Muscle of back (tissue), 11 donors: Measurements from ENCODE around the gene ACSL5. TPM values are rescaled to one million over a fixed set of nuclear protein-coding genes. Genes with fewer than 3 reads are reported as not detected.
"Not testable (repeated sequence)": the region's sequence is repeated elsewhere in the genome, so short reads cannot be mapped to it uniquely, and the experiment has no call there.

Experiments used
- DNase-seq, 3 donors: peaks; one replicate each; pipeline versions ENCODE4 v3.0.0 to v3.0.0-alpha.2; 2013
- polyA plus RNA-seq, 10 donors: library from polyadenylated mRNA; unstranded; fragments of 120-200 nt; gene quantifications; one replicate each; pipeline ENCODE4 v1.2.1, GENCODE V29; 2013; ENCODE audit not compliant: insufficient read length in 10 of 10

Gene ACSL5
- polyA plus RNA-seq, 10 donors = 1.4 to 3.9 (median 2.9) TPM

GRCh38 chr10:112348759-112349158 lies 25.2 kb upstream of the ACSL5 start:
- no peak for DNase-seq

DNA sequence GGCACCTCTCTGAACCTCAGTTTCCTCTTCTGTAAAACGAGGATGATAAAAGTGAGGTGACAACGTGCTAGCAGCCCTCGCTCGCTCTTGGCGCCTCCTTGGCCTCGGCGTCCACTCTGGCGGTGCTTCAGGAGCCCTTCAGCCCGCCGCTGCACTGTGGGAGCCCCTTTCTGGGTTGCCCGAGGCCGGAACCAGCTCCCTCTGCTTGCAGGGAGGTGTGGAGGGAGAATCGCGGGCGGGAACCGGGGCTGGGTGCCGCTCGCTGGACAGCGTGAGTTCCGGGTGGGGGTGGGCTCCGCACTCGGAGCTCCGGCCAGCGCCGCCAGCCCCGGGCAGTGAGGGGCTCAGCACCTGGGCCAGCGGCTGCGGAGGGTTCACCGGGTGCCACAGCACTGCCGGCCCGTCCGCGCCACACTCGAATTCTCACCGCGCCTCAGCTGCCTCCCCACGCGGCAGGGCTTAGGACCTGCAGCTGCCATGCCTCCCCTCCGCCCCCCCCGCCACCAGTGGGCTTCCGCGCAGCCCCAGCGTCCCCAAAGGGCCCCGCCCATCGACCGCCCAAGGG lies 24.3 kb upstream of the ACSL5 start:
- no peak for DNase-seq

GRCh38 chr10:112351146-112351545 lies 22.8 kb upstream of the ACSL5 start:
- no peak for DNase-seq

GRCh38 chr10:112352044-112352443 lies 21.9 kb upstream of the ACSL5 start:
- no peak for DNase-seq

GRCh38 chr10:112353046-112353445 lies 20.9 kb upstream of the ACSL5 start:
- DNase-seq = no peak

DNA sequence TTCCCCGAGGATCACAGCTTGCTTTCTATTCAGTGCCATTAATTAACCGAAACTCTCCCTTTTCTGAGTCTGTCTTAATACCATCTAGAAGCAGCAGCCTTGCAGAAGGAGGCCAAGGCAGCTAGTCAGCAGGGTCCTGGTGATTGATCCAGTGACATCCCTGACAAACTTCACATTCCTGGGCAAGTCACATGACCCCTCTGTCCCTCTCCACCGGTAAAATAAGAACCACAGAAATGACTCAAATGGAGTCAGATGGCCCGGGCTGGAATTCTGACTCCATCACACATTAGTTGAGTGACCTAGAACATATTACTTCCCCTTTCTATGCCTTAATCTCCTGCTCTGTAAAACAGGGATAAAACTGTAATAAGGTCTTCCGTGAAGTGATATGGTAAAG lies 17.2 kb upstream of the ACSL5 start:
- DNase-seq = no peak

- no peak for DNase-seq
Observed at GRCh38 chr10:112359606-112360307, 14.2 kb upstream of the ACSL5 start.

DNA sequence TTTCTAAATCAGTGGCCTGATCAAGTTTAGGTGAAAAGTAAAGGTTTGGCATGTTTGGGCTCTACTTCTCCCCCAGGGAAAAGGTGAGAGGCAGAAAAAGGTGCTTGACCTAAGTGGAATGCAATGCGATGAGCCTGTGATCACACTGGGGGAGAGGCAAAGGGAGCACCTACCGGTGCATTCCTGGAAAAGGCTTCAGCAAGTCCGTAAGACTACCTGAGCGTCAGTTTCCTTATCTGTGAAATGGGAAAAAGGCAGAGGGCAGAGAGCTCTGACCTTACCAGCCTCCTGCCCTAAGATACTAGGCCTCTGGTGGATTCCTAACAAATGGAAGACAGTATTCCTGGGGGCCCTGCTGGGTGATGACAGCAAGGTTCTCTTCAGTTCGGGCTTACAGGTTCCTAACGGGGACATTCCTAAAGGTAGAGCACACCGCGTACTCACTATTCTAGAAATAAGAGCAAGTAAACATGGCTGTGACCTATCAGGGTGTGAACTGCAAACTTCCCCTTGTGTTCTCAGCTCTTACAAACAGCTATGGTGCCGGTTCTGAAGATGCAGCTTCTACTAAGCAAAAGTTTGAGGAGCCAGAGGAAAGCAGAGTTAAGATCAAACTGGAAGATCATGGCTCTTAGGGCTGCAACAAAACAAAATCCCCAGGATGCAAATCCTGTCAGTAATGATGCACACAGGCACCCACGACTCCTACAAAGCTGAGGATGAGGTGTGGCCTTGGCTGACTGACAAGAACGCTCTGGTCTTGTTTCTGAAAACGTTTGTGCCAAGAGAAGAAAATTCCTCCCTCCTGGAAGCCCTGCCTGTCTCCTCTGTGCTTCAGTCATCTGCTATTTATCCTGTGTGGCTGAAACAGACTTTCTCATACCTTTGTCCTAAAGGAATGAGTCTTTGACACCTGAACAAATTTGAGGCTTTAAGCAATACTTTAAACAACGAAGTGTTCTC lies 13.3 kb upstream of the ACSL5 start:
- DNase-seq = peak in 1 of 3 donors; percentile 25

GRCh38 chr10:112361951-112362751 lies 11.8 kb upstream of the ACSL5 start:
- DNase-seq = peak in 2 of 3 donors; percentile 42 to 60

GRCh38 chr10:112362833-112363232 lies 11.1 kb upstream of the ACSL5 start:
- no peak for DNase-seq

DNA sequence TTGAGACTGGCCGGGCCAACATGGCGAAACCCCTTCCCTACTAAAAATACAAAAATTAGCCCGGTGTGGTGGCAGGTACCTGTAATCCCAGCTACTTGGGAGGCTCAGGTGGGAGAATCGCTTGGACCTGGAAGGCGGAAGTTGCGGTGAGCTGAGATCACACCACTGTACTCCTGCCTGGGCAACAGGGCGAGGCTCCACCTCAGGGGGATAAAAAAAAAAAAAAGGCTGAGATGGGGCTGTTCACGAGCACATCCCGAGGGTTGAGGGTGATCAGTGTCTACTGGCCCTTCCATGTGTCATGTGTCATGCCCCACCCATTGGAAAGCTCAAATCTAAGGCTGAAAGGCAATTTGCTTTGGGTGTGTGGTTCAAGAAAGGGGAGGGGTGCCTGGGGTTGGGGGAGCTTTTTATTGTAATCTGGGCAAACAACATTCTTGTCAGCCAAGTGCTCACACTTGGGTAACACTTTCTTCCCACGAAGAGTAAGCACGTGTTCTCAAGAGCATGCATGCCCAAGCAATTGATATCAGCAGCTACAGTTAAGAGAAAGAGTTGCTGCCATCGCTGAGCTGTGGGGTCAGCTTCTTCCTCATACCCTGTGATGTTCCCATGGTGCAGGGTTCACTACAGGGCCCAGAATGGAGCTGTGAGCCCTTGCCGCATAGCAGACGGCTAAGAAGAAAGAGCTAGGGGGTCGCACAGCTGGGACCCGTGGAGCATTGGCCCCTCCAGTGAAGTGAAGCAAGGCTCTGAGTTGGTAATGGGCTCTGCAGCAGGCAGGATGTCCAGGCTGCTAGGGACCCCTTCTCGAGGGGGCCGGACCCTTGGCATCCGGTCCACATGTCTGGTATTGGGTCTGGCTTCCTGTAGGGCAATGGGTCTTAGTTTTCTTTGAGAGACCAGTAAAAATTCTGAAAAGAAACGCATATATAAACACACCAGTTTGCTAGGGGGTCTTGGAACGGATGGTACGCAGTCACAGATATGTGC lies 9.9 kb upstream of the ACSL5 start:
- no peak for DNase-seq

- no peak for DNase-seq
Observed at GRCh38 chr10:112365014-112365432, 8.9 kb upstream of the ACSL5 start.

- DNase-seq = no peak
Observed at GRCh38 chr10:112365451-112365850, 8.5 kb upstream of the ACSL5 start.

DNA sequence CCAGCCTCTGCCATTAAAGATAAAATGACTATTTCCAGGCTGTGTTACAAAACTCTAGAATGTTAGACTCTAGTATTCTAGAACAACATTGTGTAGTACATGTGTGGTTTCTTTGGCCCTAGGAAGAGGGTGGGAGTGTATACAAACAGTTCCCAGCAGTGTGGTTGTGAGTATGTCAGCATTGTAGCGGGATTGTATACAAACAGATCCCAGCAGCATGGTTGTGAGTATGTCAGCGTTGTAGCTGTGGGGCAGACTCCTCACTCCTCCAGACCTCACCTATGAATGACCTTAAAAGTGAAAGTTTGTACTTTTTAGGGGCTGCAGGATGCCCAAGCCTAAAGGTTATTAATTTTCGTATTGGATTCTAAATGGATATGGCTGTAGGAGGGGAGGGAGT lies 6.9 kb upstream of the ACSL5 start:
- no peak for DNase-seq

- DNase-seq = no peak
Observed at GRCh38 chr10:112367516-112367915, 6.4 kb upstream of the ACSL5 start.

- no peak for DNase-seq
Observed at GRCh38 chr10:112369495-112370423, 4.2 kb upstream of the ACSL5 start.

DNA sequence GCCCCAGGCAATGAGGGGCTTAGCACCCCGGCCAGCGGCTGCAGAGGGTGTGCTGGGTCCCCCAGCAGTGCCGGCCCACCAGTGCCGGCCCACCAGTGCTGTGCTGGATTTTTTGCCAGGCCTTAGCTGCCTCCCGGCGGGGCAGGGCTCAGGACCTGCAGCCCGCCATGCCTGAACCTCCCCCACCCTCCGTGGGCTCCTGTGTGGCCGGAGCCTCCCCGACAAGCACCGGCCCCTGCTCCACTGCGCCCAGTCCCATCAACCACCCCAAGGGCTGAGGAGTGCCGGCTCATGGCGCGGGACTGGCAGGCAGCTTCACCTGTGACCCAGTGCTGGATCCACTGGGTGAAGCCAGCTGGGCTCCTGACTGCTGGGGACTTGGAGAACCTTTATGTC lies 3.5 kb upstream of the ACSL5 start:
- DNase-seq = no peak

DNA sequence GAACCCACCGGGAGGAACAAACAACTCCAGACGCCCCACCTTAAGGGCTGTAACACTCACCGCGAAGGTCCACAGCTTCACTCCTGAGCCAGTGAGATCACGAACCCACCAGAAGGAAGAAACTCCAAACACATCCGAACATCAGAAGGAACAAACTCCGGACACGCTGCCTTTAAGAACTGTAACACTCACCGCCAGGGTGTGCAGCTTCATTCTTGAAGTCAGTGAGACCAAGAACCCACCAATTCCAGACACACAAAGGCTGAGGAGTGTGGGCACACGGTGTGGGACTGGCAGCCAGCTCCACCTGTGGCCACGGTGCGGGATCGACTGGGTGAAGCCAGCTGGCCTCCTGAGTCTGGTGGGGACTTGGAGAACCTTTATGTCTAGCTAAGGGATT lies 2.6 kb upstream of the ACSL5 start:
- not testable (repeated sequence) for DNase-seq

DNA sequence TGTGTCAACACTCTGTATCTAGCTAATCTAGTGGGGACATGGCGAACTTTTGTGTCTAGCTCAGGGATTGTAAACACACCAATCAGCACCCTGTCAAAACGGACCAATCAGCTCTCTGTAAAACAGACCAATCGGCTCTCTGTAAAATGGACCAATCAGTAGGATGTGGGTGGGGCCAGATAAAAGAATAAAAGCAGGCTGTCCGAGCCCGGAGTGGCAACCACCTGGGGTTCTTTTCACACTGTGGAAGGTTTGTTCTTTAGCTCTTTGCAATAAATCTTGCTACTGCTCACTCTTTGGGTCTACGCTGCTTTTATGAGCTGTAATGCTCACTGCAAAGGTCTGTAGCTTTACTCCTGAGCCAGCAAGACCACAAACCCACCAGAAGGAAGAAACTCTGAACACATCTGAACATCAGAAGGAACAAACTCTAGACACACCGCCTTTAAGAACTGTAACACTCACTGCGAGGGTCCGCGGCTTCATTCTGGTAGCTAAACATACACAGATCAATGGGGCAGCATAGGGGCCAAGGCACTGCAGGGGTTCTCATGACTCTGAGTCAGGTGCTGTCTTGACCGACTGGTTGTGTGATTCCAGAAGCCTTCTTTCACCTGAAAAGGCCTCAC lies 1.6 kb upstream of the ACSL5 start:
- DNase-seq = not testable (repeated sequence)
